CD14-positive monocyte (primary cell): ENCODE results near the gene CCDC70. TPM values are rescaled to one million over a fixed set of nuclear protein-coding genes. Genes with fewer than 3 reads are reported as not detected.

Experiments
- DNase-seq, 3 donors: peaks; one replicate each; pipeline ENCODE4 v3.0.0-alpha.2; 2011 to 2022
- H2AFZ ChIP-seq: 2 replicates; pipeline ENCODE4 v1.6.0; 2012; ENCODE audit warnings: mild to moderate bottlenecking, low read depth, low read length, inconsistent platforms; ENCODE audit not compliant: insufficient read depth, poor library complexity, severe bottlenecking
- H3K27ac ChIP-seq, 2 donors: 1 replicate in 1 of 2; 2 replicates in 1 of 2; pipeline ENCODE4 v1.5.1; 2012 to 2013; ENCODE audit warnings: low read length in 2 of 2, control low read depth in 1 of 2, inconsistent platforms in 1 of 2, low read depth in 1 of 2, mild to moderate bottlenecking in 1 of 2
- H3K27me3 ChIP-seq, 2 donors: one replicate each; pipeline versions ENCODE4 v1.6.0 to v1.6.1; 2011 to 2013; ENCODE audit warnings: low read length in 2 of 2; ENCODE audit not compliant: control insufficient read depth in 2 of 2, insufficient read depth in 2 of 2
- H3K36me3 ChIP-seq, 2 donors: replicated peaks in 1 of 2; 1 replicate in 1 of 2; 2 replicates in 1 of 2; pipeline versions ENCODE4 v1.5.1 to v1.6.1; 2012 to 2013; ENCODE audit warnings: low read length in 2 of 2, control low read depth in 1 of 2, inconsistent platforms in 1 of 2, mild to moderate bottlenecking in 1 of 2; ENCODE audit not compliant: insufficient read depth in 2 of 2, control insufficient read depth in 1 of 2
- H3K4me1 ChIP-seq, 2 donors: 1 replicate in 1 of 2; 2 replicates in 1 of 2; pipeline versions ENCODE4 v1.5.1 to v1.6.1; 2012 to 2013; ENCODE audit warnings: low read length in 2 of 2, control low read depth in 1 of 2, inconsistent platforms in 1 of 2, mild to moderate bottlenecking in 1 of 2, moderate library complexity in 1 of 2; ENCODE audit not compliant: insufficient read depth in 2 of 2, control insufficient read depth in 1 of 2
- H3K4me2 ChIP-seq: replicated peaks from 2 replicates; pipeline ENCODE3; 2012; ENCODE audit warnings: low read length, moderate library complexity, mild to moderate bottlenecking; ENCODE audit not compliant: poor library complexity, severe bottlenecking; ENCODE audit errors: extremely low read depth
- H3K4me3 ChIP-seq, 3 experiments: fragments of 200-600 bp in 1 of 3; sonication (generic) in 1 of 3; replicated peaks in 1 of 3; 1 replicate in 2 of 3; 2 replicates in 1 of 3; pipeline ENCODE4 v1.5.1; 2011 to 2013; ENCODE audit warnings: low read length in 3 of 3, mild to moderate bottlenecking in 3 of 3, control low read depth in 2 of 3, low read depth in 2 of 3, inconsistent platforms in 1 of 3, moderate library complexity in 1 of 3
- H3K79me2 ChIP-seq: 2 replicates; pipeline ENCODE4 v1.6.0; 2012; ENCODE audit warnings: mild to moderate bottlenecking, control low read depth, inconsistent platforms, low read length, moderate library complexity; ENCODE audit not compliant: insufficient read depth
- H3K9ac ChIP-seq: 2 replicates; pipeline ENCODE4 v1.6.0; 2017; ENCODE audit warnings: low read length, mild to moderate bottlenecking; ENCODE audit not compliant: insufficient read depth, poor library complexity, severe bottlenecking
- H3K9me3 ChIP-seq, 2 donors: replicated peaks in 1 of 2; 1 replicate in 1 of 2; 2 replicates in 1 of 2; pipeline versions ENCODE4 v1.5.1 to v1.6.1; 2012 to 2013; ENCODE audit warnings: low read length in 2 of 2, control low read depth in 1 of 2; ENCODE audit not compliant: control insufficient read depth in 1 of 2, insufficient read depth in 1 of 2
- H4K20me1 ChIP-seq: 2 replicates; pipeline ENCODE4 v1.6.0; 2012; ENCODE audit warnings: mild to moderate bottlenecking, low read length, control low read depth, moderate library complexity; ENCODE audit not compliant: insufficient read depth
- H3K27ac Mint-ChIP-seq, 7 donors: one replicate each; pipeline ENCODE4 v1.8.0; 2020; ENCODE audit warnings: mild to moderate bottlenecking in 7 of 7, mixed read lengths in 7 of 7, moderate library complexity in 6 of 7, inconsistent platforms in 2 of 7
- H3K27me3 Mint-ChIP-seq, 3 donors: one replicate each; pipeline ENCODE4 v1.8.0; 2021 to 2022; ENCODE audit warnings: low read depth in 3 of 3, mild to moderate bottlenecking in 3 of 3, mixed read lengths in 3 of 3, moderate library complexity in 3 of 3, inconsistent platforms in 1 of 3
- H3K36me3 Mint-ChIP-seq, 2 donors: one replicate each; pipeline ENCODE4 v1.8.0; 2020; ENCODE audit warnings: mixed read lengths in 2 of 2, inconsistent platforms in 1 of 2, mild to moderate bottlenecking in 1 of 2
- H3K4me1 Mint-ChIP-seq: one replicate; pipeline ENCODE4 v1.8.0; 2020; ENCODE audit warnings: mild to moderate bottlenecking, mixed read lengths
- H3K4me3 Mint-ChIP-seq, 2 donors: one replicate each; pipeline ENCODE4 v1.8.0; 2020; ENCODE audit warnings: mild to moderate bottlenecking in 2 of 2, mixed read lengths in 2 of 2, moderate library complexity in 1 of 2
- H3K9me3 Mint-ChIP-seq, 7 donors: one replicate each; pipeline ENCODE4 v1.8.0; 2020 to 2022; ENCODE audit warnings: mixed read lengths in 7 of 7, mild to moderate bottlenecking in 6 of 7, moderate library complexity in 6 of 7, inconsistent platforms in 2 of 7
- WGBS: methylation state at CpG from one replicate; pipeline ENCODE4 v1.1.5; 2013; ENCODE audit warnings: missing lambda C conversion rate; ENCODE audit not compliant: insufficient coverage; 5-methylcytosine and 5-hydroxymethylcytosine counted together
- intact Hi-C, 2 donors: fragments of 100-400 bp; cut with micrococcal nuclease; formaldehyde crosslinking; loops; one replicate each; pipeline versions ENCODE4 v1.15.0 to v1.15.1; 2023
- polyA plus RNA-seq, 3 donors: library from polyadenylated mRNA; depleted of rRNA in 1 of 3; unstranded in 2 of 3; stranded (reverse) in 1 of 3; fragments of 300-500 nt in 2 of 3; fragments of >200 nt in 1 of 3; fragmentation: Illumina TruSeq in 2 of 3; gene quantifications; 1 replicate in 2 of 3; 2 replicates in 1 of 3; pipeline ENCODE4 v1.2.3, GENCODE V29; 2012 to 2021
- TF ChIP-seq, protein P1 (sequence below): fragments of 200-600 bp; IDR thresholded peaks from one replicate; pipeline ENCODE4 v1.8.0; 2022; ENCODE audit warnings: antibody characterized with exemption, mild to moderate bottlenecking

The CCDC70 gene
- polyA plus RNA-seq, 3 donors: not detected

DNA sequence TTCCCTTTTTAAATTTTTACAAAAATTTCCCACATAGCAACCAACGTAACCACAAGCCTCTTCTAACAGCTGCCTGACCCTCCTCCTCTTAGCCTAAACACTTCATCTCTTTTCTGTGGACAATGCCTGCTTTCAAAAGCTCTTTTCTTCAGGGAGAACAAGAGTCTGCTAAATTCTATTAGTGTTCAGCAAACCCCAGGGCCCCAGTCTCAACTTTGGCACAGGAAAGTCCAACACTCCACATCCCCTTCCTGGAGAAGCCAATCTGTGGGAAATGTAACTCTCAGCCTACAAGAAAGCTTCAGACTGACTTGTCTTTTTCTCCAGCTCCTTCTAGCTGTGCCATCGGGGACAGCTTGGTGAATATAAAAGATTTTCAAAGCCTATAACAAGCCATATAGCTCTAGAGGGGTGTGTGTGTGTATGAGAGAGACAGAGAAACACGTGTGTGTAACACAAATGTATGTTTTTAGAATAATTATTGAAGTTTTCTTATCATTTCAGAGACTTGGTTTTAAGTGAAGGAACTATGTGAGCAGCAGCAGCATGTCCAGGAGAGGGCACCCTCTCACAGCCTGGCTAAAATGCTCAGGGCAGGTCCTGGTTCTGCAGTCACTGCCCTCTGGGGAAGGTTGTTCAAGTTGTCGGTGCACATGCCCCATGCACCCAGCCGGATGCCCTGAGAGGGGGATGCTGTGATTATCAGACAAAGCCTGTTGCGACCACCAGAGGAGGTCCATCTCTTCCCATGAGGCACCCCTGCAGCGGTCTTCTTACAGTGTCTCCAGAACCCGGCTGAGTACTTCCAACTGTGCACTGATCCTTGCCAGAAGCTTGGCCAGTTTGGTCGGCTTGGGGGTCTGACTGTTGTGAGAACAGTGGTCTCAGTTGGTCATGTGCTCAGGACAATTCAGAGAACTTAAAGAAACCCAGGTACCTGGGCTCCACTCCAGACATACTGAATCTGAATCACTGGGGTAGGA lies 34.4 kb downstream of the CCDC70 start:
- Histone ChIP-seq H3K27ac (no peak overlapping the region), H3K4me3 (no peak overlapping the region), H3K4me1 (no peaks in the 10 kb centered on the region), H3K36me3 (no peaks in the 10 kb centered on the region), H3K9me3 (no peaks in the 10 kb centered on the region), H2AFZ (peak overlapping the region; percentile 16), H3K4me2 (no peak overlapping the region), H3K79me2 (no peaks in the 10 kb centered on the region), H4K20me1 (no peaks in the 10 kb centered on the region), H3K27me3 (no peaks in the 10 kb centered on the region), H3K9ac (no peak overlapping the region)
- peak; percentile 7 to 20 (median 11) for DNase-seq
- TF ChIP-seq, protein P1, sequence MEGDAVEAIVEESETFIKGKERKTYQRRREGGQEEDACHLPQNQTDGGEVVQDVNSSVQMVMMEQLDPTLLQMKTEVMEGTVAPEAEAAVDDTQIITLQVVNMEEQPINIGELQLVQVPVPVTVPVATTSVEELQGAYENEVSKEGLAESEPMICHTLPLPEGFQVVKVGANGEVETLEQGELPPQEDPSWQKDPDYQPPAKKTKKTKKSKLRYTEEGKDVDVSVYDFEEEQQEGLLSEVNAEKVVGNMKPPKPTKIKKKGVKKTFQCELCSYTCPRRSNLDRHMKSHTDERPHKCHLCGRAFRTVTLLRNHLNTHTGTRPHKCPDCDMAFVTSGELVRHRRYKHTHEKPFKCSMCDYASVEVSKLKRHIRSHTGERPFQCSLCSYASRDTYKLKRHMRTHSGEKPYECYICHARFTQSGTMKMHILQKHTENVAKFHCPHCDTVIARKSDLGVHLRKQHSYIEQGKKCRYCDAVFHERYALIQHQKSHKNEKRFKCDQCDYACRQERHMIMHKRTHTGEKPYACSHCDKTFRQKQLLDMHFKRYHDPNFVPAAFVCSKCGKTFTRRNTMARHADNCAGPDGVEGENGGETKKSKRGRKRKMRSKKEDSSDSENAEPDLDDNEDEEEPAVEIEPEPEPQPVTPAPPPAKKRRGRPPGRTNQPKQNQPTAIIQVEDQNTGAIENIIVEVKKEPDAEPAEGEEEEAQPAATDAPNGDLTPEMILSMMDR: peak; percentile 33
- 63% methylated on average over 5 of the region's 9 CpGs for WGBS
- no peaks in the 10 kb centered on the region for H3K36me3 Mint-ChIP-seq
- no peaks in the 10 kb centered on the region for H3K9me3 Mint-ChIP-seq
- peaks cover 0 to 5% (median 5%) of the 10 kb centered on the region in 3 donors for H3K27me3 Mint-ChIP-seq
- no peak overlapping the region for H3K27ac Mint-ChIP-seq
- H3K4me1 Mint-ChIP-seq: peaks cover 2% of the 10 kb centered on the region
- intact Hi-C loops: no loop called here
- H3K4me3 Mint-ChIP-seq: no peak overlapping the region

DNA sequence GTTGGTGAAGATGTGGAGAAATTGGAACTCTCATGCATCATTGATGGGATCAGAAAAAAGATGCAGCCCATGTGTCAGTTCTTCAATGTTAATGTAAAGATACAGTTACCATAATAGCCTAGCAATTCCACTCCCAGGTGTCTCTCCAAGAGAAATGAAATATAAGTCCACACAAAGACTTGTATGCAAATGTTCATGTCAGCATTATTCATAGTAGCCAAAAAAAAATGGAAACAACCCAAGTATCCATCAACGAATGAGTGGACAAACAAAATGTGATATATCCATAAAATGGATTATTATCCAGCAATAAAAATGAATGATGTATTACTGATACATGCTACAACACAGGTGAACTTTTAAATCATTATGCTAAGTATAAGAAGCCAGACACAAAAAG lies 38.7 kb downstream of the CCDC70 start:
- no peaks in the 10 kb centered on the region for H3K36me3 ChIP-seq
- H3K27ac Mint-ChIP-seq: no peak overlapping the region
- no peak overlapping the region for H3K4me2 ChIP-seq
- H3K27me3 ChIP-seq: no peaks in the 10 kb centered on the region
- H3K36me3 Mint-ChIP-seq: no peaks in the 10 kb centered on the region
- H3K4me3 Mint-ChIP-seq: no peak overlapping the region
- no CpG with 5 or more reads among the region's 1 CpG for WGBS
- peaks cover 2% of the 10 kb centered on the region for H3K4me1 Mint-ChIP-seq
- intact Hi-C loops: no loop called here
- TF ChIP-seq, protein P1: no peak
- no peak overlapping the region for H2AFZ ChIP-seq
- H3K79me2 ChIP-seq: no peaks in the 10 kb centered on the region
- no peaks in the 10 kb centered on the region for H3K9me3 ChIP-seq
- H4K20me1 ChIP-seq: no peaks in the 10 kb centered on the region
- peaks cover 0 to 7% (median 3%) of the 10 kb centered on the region in 3 donors for H3K27me3 Mint-ChIP-seq
- H3K9me3 Mint-ChIP-seq: no peaks in the 10 kb centered on the region
- H3K4me3 ChIP-seq: no peak overlapping the region
- no peak overlapping the region for H3K9ac ChIP-seq
- H3K27ac ChIP-seq: no peak overlapping the region
- H3K4me1 ChIP-seq: no peaks in the 10 kb centered on the region
- no peak for DNase-seq
